ENCODE data around the gene ARFGEF2. TPM values are rescaled to one million over a fixed set of nuclear protein-coding genes. Genes with fewer than 3 reads are reported as not detected.
"Not testable (repeated sequence)": the region's sequence is repeated elsewhere in the genome, so short reads cannot be mapped to it uniquely, and the experiment has no call there.

The ARFGEF2 gene
- total and polyA plus RNA-seq, 2 donors (not counting 3 experiments of a cell fraction or from before 2014, with no cell fraction given): 12.7 to 32.6 TPM

- H2AFZ ChIP-seq (ENCODE audit: low read depth, low read length): no peak overlapping the region
- CTCF ChIA-PET: no interaction called here
- H3K4me3 ChIP-seq (replicated peaks in 1 of 3; ENCODE audit: insufficient read depth in 1 of 3, low read depth in 1 of 3, low read length in 3 of 3): no peak overlapping the region
- H3K79me2 ChIP-seq (ENCODE audit: control insufficient read depth, insufficient read depth, low read length): peaks cover 55% of the 10 kb centered on the region
- no peak for FAIRE-seq
- no peak overlapping the region for H3K4me2 ChIP-seq (ENCODE audit: insufficient read depth, low read length)
- POLR2A ChIA-PET: no interaction called here
- no peak overlapping the region for H3K27ac ChIP-seq (ENCODE audit: insufficient read depth, low read depth, low read length)
- TF ChIP-seq, protein P1, sequence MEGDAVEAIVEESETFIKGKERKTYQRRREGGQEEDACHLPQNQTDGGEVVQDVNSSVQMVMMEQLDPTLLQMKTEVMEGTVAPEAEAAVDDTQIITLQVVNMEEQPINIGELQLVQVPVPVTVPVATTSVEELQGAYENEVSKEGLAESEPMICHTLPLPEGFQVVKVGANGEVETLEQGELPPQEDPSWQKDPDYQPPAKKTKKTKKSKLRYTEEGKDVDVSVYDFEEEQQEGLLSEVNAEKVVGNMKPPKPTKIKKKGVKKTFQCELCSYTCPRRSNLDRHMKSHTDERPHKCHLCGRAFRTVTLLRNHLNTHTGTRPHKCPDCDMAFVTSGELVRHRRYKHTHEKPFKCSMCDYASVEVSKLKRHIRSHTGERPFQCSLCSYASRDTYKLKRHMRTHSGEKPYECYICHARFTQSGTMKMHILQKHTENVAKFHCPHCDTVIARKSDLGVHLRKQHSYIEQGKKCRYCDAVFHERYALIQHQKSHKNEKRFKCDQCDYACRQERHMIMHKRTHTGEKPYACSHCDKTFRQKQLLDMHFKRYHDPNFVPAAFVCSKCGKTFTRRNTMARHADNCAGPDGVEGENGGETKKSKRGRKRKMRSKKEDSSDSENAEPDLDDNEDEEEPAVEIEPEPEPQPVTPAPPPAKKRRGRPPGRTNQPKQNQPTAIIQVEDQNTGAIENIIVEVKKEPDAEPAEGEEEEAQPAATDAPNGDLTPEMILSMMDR (IDR thresholded peaks at IDR 0.05; ENCODE audit: extremely low read depth in 1 of 2, insufficient read depth in 1 of 2, low read depth in 1 of 2, low read length in 2 of 2): no peak
- TF ChIP-seq EZH2 (IDR thresholded peaks at IDR 0.05; ENCODE audit: borderline replicate concordance, low read depth, low read length, severe bottlenecking): no peak
- no peak for TF ChIP-seq POLR2A (IDR thresholded peaks at IDR 0.05; ENCODE audit: low read depth, low read length)
- no peak for TF ChIP-seq MYC (IDR thresholded peaks at IDR 0.05; ENCODE audit: low read depth, low read length)
- no peak for TF ChIP-seq MAX (IDR thresholded peaks at IDR 0.05; ENCODE audit: insufficient read depth, insufficient read length)
- no peak overlapping the region for H3K9ac ChIP-seq (replicated peaks; ENCODE audit: extremely low read depth, insufficient read depth, low read length)
- no peaks in the 10 kb centered on the region for H3K36me3 ChIP-seq (ENCODE audit: control insufficient read depth in 2 of 2, extremely low read depth in 1 of 2, insufficient read depth in 2 of 2, low read length in 2 of 2)
- intact Hi-C loops (cut with micrococcal nuclease): no loop called here
- no peaks in the 10 kb centered on the region for H3K27me3 ChIP-seq (ENCODE audit: control insufficient read depth in 2 of 2, insufficient read depth in 2 of 2, low read length in 2 of 2)
- H3K4me1 ChIP-seq (ENCODE audit: control insufficient read depth, extremely low read depth, insufficient read depth, low read length): peaks cover 31% of the 10 kb centered on the region
- H3K9me3 ChIP-seq (replicated peaks; ENCODE audit: control insufficient read depth, insufficient read depth, low read length): no peaks in the 10 kb centered on the region
- BruUV-seq (replicated peaks): no TSS peak
- no peak for DNase-seq (ENCODE audit: low read depth, low spot score)
- H3K9me1 ChIP-seq (replicated peaks; ENCODE audit: control insufficient read depth, extremely low read depth, insufficient read depth, low read length): no peaks in the 10 kb centered on the region
- dilution Hi-C loops (cut with MboI; ENCODE audit: extremely low pct_ligation_motif_present, low sequenced_read_pairs): no loop called here
- H4K20me1 ChIP-seq (replicated peaks; ENCODE audit: control insufficient read depth, extremely low read depth, insufficient read depth, low read length): no peaks in the 10 kb centered on the region
Observed at GRCh38 chr20:48933017-48933766, 11.7 kb downstream of the ARFGEF2 start.

DNA sequence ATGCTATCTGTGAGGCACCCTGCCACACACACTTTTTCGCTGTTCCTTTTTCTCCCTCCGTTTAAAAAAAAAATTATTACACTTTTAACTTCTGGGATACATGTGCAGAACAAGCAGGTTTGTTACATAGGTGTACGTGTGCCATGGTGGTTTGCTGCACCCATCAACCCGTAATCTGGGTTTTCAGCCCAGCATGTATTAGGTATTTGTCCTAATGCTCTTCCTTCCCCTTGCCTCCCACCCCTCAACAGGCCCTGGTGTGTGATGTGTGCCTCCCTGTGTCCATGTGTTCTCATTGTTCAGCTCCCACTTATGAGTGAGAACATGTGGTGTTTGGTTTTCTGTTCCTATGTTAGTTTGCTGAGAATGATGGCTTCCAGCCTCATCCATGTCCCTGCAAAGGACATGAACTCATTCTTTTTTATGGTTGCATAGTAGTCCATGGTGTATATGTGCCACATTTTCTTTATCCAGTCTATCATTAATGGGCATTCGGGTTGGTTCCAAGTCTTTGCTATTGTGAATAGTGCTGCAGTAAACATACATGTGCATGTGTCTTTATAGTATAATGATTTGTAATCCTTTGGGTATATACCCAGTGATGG, 12.9 kb downstream of the ARFGEF2 start:
- H3K27me3 ChIP-seq (ENCODE audit: control insufficient read depth in 2 of 2, insufficient read depth in 2 of 2, low read length in 2 of 2); H3K4me2 ChIP-seq (ENCODE audit: insufficient read depth, low read length); H3K4me3 ChIP-seq (replicated peaks in 1 of 3; ENCODE audit: insufficient read depth in 1 of 3, low read depth in 1 of 3, low read length in 3 of 3); H3K9me3 ChIP-seq (replicated peaks; ENCODE audit: control insufficient read depth, insufficient read depth, low read length); POLR2A ChIA-PET; CTCF ChIA-PET; H3K9me1 ChIP-seq (replicated peaks; ENCODE audit: control insufficient read depth, extremely low read depth, insufficient read depth, low read length); BruUV-seq (replicated peaks); H4K20me1 ChIP-seq (replicated peaks; ENCODE audit: control insufficient read depth, extremely low read depth, insufficient read depth, low read length); DNase-seq (ENCODE audit: low read depth, low spot score); H2AFZ ChIP-seq (ENCODE audit: low read depth, low read length); H3K27ac ChIP-seq (ENCODE audit: insufficient read depth, low read depth, low read length); intact Hi-C loops (cut with micrococcal nuclease); H3K9ac ChIP-seq (replicated peaks; ENCODE audit: extremely low read depth, insufficient read depth, low read length); H3K36me3 ChIP-seq (ENCODE audit: control insufficient read depth in 2 of 2, extremely low read depth in 1 of 2, insufficient read depth in 2 of 2, low read length in 2 of 2); FAIRE-seq; dilution Hi-C loops (cut with MboI; ENCODE audit: extremely low pct_ligation_motif_present, low sequenced_read_pairs): not testable (repeated sequence)
- peaks cover 61% of the 10 kb centered on the region for H3K79me2 ChIP-seq (ENCODE audit: control insufficient read depth, insufficient read depth, low read length)
- peaks cover 23% of the 10 kb centered on the region for H3K4me1 ChIP-seq (ENCODE audit: control insufficient read depth, extremely low read depth, insufficient read depth, low read length)

DNA sequence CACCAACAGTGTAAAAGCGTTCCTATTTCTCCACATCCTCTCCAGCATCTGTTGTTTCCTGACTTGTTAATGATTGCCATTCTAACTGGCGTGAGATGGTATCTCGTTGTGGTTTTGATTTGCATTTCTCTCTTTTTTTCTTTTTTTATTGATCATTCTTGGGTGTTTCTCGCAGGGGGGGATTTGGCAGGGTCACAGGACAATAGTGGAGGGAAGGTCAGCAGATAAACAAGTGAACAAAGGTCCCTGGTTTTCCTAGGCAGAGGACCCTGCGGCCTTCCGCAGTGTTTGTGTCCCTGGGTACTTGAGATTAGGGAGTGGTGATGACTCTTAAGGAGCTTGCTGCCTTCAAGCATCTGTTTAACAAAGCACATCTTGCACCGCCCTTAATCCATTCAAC, 13.5 kb downstream of the ARFGEF2 start:
- H3K27ac ChIP-seq (ENCODE audit: insufficient read depth, low read depth, low read length); H3K4me3 ChIP-seq (replicated peaks in 1 of 3; ENCODE audit: insufficient read depth in 1 of 3, low read depth in 1 of 3, low read length in 3 of 3); DNase-seq (ENCODE audit: low read depth, low spot score); POLR2A ChIA-PET; H3K36me3 ChIP-seq (ENCODE audit: control insufficient read depth in 2 of 2, extremely low read depth in 1 of 2, insufficient read depth in 2 of 2, low read length in 2 of 2); H2AFZ ChIP-seq (ENCODE audit: low read depth, low read length); H3K27me3 ChIP-seq (ENCODE audit: control insufficient read depth in 2 of 2, insufficient read depth in 2 of 2, low read length in 2 of 2); H3K4me2 ChIP-seq (ENCODE audit: insufficient read depth, low read length); H3K9me3 ChIP-seq (replicated peaks; ENCODE audit: control insufficient read depth, insufficient read depth, low read length); BruUV-seq (replicated peaks); dilution Hi-C loops (cut with MboI; ENCODE audit: extremely low pct_ligation_motif_present, low sequenced_read_pairs); H3K9me1 ChIP-seq (replicated peaks; ENCODE audit: control insufficient read depth, extremely low read depth, insufficient read depth, low read length); FAIRE-seq; intact Hi-C loops (cut with micrococcal nuclease); H3K9ac ChIP-seq (replicated peaks; ENCODE audit: extremely low read depth, insufficient read depth, low read length); CTCF ChIA-PET; H4K20me1 ChIP-seq (replicated peaks; ENCODE audit: control insufficient read depth, extremely low read depth, insufficient read depth, low read length): not testable (repeated sequence)
- peaks cover 65% of the 10 kb centered on the region for H3K79me2 ChIP-seq (ENCODE audit: control insufficient read depth, insufficient read depth, low read length)
- H3K4me1 ChIP-seq (ENCODE audit: control insufficient read depth, extremely low read depth, insufficient read depth, low read length): peaks cover 17% of the 10 kb centered on the region
